GM12892 (cell line): ENCODE data around the gene UBE2E3.

Source experiments
- POLR2A ChIP-seq: IDR thresholded peaks from 2 replicates; pipeline ENCODE4 v1.6.1; 2011; ENCODE audit warnings: low read depth, low read length, control low read depth
- POLR2AphosphoS5 ChIP-seq: IDR thresholded peaks from 2 replicates; pipeline ENCODE4 v1.6.1; 2011; ENCODE audit warnings: low read depth, low read length, control low read depth
- TAF1 ChIP-seq: IDR thresholded peaks from 2 replicates; pipeline ENCODE4 v1.6.1; 2011; ENCODE audit warnings: low read depth, mild to moderate bottlenecking, control low read depth, low read length, borderline replicate concordance

GRCh38 chr2:180966378-180966777 is 14.0 kb upstream of the UBE2E3 start:
- no peak for TF ChIP-seq POLR2A
- no peak for TF ChIP-seq POLR2AphosphoS5
- TF ChIP-seq TAF1: no peak
